Activated CD4-positive, alpha-beta memory T cell treated with anti-CD3 and anti-CD28 coated beads, Interleukin-2, amount 10 ng/mL, durations not matched to agents 7 days and 5 days (primary cell): ENCODE results near the gene RRAS. TPM values are rescaled to one million over a fixed set of nuclear protein-coding genes. Genes with fewer than 3 reads are reported as not detected.

Experiments
- CTCF ChIA-PET: fragments of 350-600 bp; sonication (Branson Sonifier 250); formaldehyde crosslinking; loops from one replicate; lab custom pipeline; 2021; ENCODE audit warnings: antibody characterized with exemption, inconsistent platforms; lab: Charles Lee
- POLR2A ChIA-PET: fragments of 350-600 bp; sonication (Branson Sonifier 250); formaldehyde crosslinking; loops from one replicate; lab custom pipeline; 2021; ENCODE audit warnings: antibody characterized with exemption; lab: Charles Lee
- DNase-seq: peaks from one replicate; pipeline ENCODE4 v3.0.0-alpha.2; 2020
- H3K27ac Mint-ChIP-seq: one replicate; pipeline ENCODE4 v1.8.0; 2021; ENCODE audit warnings: mild to moderate bottlenecking, mixed read lengths
- H3K27me3 Mint-ChIP-seq: one replicate; pipeline ENCODE4 v1.8.0; 2021; ENCODE audit warnings: mixed read lengths
- H3K36me3 Mint-ChIP-seq: one replicate; pipeline ENCODE4 v1.8.0; 2021; ENCODE audit warnings: low read depth, mixed read lengths
- H3K4me1 Mint-ChIP-seq: one replicate; pipeline ENCODE4 v1.8.0; 2021; ENCODE audit warnings: mixed read lengths
- H3K4me3 Mint-ChIP-seq: one replicate; pipeline ENCODE4 v1.8.0; 2021; ENCODE audit warnings: mild to moderate bottlenecking, mixed read lengths
- H3K9me3 Mint-ChIP-seq: one replicate; pipeline ENCODE4 v1.8.0; 2021; ENCODE audit warnings: mixed read lengths
- total RNA-seq, 2 experiments: library from RNA; stranded (reverse); gene quantifications; one replicate each; pipeline ENCODE4 v1.2.3, GENCODE V29; 2021

The RRAS gene
- total RNA-seq, 2 experiments from 2014 or later = 17.8 to 18.1 TPM

DNA sequence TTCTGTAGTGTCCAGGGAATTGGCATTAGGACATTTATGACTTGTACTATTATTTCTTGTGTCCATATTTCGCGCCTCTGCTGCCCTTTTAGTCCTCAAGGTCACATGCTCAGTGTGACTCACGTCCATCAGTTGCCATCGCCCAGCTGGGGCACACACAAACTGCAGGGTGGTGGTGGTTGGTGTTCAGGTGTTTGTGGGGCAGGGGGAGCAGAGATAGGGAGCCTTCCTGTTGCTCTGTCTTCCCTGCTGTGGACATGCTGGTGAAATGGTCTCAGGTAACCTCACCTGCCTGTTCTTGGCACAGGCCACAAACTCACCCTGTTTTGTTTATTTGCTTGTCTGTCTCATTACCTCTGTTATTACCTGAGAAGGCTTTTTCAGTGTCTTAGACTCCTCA is 26.6 kb downstream of the RRAS start:
- H3K27ac Mint-ChIP-seq = peak overlapping the region; percentile 70
- ChIA-PET POLR2A (interaction anchor here (1.7 kb wide), 1 partner anchor 63 kb away, joined by 4 read pairs; no protein-coding TSS in a partner anchor), CTCF (interaction anchor here (0.7 kb wide), 1 partner anchor 335 kb away, joined by 4 read pairs; no protein-coding TSS in a partner anchor)
- no peaks in the 10 kb centered on the region for H3K9me3 Mint-ChIP-seq
- no peaks in the 10 kb centered on the region for H3K27me3 Mint-ChIP-seq
- DNase-seq = no peak
- H3K36me3 Mint-ChIP-seq = peaks cover 60% of the 10 kb centered on the region
- no peak overlapping the region for H3K4me3 Mint-ChIP-seq
- H3K4me1 Mint-ChIP-seq = peaks cover 17% of the 10 kb centered on the region

DNA sequence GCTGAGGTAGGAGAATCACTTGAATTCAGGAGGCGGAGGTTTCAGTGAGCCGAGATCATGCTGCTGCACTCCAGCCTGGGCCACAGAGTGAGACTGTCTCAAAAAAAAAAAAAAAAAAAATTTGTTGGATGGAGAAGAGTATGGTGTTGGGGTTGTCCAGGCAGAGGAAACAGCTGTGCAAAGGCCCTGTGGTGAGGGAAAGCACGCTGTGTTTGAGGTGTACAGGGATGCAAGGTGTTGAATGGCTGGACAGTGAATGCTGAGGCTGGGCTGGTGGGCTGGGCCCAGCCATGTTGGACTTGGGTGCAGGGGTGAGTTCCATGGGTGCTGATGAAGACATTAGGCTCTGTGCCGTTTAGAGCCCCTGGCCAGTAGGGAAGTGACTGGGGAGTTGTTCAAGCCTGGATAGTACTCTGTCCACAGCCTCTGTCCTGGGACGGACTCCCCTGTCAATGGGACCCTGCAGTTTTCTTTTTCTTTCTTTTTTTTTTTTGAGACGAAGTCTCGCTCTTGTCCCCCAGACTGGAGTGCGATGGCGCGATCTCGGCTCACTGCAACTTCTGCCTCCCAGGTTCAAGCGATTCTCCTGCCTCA is 30.3 kb downstream of the RRAS start:
- Mint-ChIP-seq H3K27ac (no peak overlapping the region), H3K9me3 (no peaks in the 10 kb centered on the region), H3K4me1 (peaks cover 17% of the 10 kb centered on the region), H3K4me3 (no peak overlapping the region), H3K36me3 (peaks cover 32% of the 10 kb centered on the region), H3K27me3 (no peaks in the 10 kb centered on the region)
- ChIA-PET POLR2A (interaction anchor here (1.2 kb wide), 1 partner anchor 16 kb away, joined by 4 read pairs; no protein-coding TSS in a partner anchor), CTCF (interaction anchor here (1.1 kb wide), 2 partner anchors 13 to 16 kb away, joined by 3 to 4 read pairs; no protein-coding TSS in a partner anchor)
- DNase-seq = no peak

DNA sequence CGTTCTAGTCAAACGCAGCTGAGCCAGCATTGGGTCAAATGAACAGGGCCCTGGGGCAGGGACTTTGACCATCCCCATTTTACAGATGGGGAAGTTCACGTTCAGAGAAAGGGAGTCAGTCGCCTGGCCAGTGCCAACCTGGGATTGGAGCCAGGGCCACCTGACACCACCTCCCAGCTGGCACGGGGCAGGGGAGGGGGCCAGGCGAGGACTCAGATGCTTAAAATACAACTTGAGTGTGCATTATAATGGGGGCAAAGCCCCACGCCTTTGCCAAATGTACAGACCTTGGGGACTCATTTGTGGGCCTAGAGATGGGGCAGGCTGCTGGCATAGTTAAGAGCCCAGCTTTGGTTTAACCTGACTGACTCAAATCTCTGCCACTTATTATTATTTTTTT is 34.3 kb downstream of the RRAS start:
- ChIA-PET POLR2A (interaction anchor here (2.0 kb wide), 1 partner anchor 26 kb away, joined by 4 read pairs; the partner anchor contains the start of gene NOSIP), CTCF (no interaction called here)
- no peaks in the 10 kb centered on the region for H3K27me3 Mint-ChIP-seq
- no peak for DNase-seq
- H3K4me3 Mint-ChIP-seq = no peak overlapping the region
- H3K4me1 Mint-ChIP-seq = no peaks in the 10 kb centered on the region
- H3K9me3 Mint-ChIP-seq = no peaks in the 10 kb centered on the region
- no peak overlapping the region for H3K27ac Mint-ChIP-seq
- H3K36me3 Mint-ChIP-seq = peaks cover 37% of the 10 kb centered on the region

DNA sequence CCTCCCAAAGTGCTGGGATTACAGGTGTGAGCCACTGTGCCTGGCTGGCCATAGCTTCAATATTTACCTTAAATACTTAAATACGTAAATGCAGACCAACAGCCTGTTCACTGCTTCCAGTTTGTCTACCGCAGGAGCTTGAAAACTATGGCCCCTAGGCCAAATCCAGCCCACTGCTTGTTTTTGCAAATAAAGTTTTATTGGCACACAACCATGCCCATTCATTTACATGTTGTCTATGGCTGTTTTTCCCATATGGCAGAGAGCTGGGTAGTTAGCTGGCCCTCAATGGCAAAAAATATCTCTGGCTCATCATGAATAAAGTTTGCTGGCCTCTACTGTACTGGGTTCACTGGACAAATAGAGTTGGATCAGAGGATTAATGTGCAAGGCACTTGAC is 37.1 kb downstream of the RRAS start:
- Mint-ChIP-seq H3K36me3 (peaks cover 34% of the 10 kb centered on the region), H3K27me3 (no peaks in the 10 kb centered on the region), H3K9me3 (no peaks in the 10 kb centered on the region), H3K27ac (no peak overlapping the region), H3K4me3 (no peak overlapping the region), H3K4me1 (no peaks in the 10 kb centered on the region)
- CTCF ChIA-PET = no interaction called here
- POLR2A ChIA-PET = interaction anchor here (1.7 kb wide), 1 partner anchor 9 kb away, joined by 4 read pairs; no protein-coding TSS in a partner anchor
- DNase-seq = no peak

DNA sequence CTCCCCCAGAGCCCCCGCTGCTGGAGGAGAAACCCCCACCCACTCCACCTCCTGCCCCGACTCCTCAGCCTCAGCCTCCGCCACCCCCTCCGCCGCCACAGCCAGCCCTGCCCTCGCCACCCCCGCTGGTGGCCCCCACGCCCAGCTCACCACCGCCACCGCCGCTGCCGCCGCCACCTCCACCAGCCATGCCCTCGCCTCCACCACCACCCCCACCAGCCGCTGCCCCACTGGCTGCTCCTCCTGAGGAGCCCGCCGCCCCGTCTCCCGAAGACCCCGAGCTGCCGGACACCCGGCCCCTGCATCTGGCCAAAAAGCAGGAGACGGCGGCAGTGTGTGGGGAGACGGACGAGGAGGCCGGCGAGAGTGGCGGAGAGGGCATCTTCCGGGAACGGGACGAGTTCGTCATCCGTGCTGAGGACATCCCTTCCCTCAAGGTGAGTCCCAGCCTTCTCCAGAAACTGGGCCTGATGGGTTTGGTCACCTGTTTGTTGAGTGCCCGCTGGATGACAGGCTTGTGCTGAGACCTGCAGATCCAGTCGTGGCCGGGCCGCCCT is 38.4 kb downstream of the RRAS start:
- no peak overlapping the region for H3K27ac Mint-ChIP-seq
- no peak overlapping the region for H3K4me3 Mint-ChIP-seq
- no peaks in the 10 kb centered on the region for H3K27me3 Mint-ChIP-seq
- no peaks in the 10 kb centered on the region for H3K4me1 Mint-ChIP-seq
- no peaks in the 10 kb centered on the region for H3K9me3 Mint-ChIP-seq
- CTCF ChIA-PET = no interaction called here
- DNase-seq = no peak
- POLR2A ChIA-PET = interaction anchor here (1.0 to 1.7 kb wide), 2 partner anchors 8 to 13 kb away, joined by 3 to 4 read pairs; no protein-coding TSS in a partner anchor
- H3K36me3 Mint-ChIP-seq = peaks cover 34% of the 10 kb centered on the region

DNA sequence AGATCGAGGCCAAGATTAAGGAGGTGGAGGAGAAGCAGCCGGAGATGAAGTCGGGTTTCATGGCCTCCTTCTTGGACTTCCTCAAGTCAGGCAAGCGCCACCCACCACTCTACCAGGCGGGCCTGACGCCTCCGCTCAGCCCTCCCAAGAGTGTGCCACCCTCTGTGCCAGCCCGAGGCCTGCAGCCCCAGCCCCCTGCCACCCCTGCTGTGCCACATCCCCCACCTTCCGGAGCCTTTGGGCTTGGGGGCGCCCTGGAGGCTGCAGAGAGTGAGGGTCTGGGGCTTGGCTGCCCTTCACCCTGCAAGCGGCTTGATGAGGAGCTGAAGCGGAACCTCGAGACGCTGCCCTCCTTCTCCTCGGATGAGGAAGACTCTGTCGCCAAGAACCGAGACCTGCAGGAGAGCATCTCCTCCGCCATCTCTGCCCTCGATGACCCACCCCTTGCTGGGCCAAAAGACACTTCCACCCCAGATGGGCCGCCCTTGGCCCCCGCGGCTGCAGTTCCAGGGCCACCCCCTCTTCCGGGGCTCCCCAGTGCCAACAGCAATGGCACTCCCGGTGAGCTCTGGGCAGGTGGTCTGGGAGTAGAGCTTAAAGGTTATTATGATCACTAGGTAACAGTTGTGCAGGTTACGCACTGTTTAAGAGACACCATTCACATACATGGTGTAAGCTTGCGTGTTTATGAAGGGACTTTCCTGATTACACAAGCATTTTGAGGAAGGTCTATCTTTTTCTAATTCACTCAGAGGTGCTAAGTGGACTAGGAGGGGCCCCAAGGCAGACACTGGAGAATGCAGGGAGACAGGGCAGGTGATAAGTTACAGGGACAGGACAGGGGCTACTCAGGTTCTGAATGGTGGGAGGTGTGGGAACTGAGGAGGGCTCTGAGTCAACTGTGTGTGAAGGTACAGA is 40.3 kb downstream of the RRAS start:
- Mint-ChIP-seq H3K27me3 (no peaks in the 10 kb centered on the region), H3K9me3 (no peaks in the 10 kb centered on the region), H3K4me3 (no peak overlapping the region), H3K4me1 (peaks cover under 1% of the 10 kb centered on the region), H3K27ac (no peak overlapping the region), H3K36me3 (peaks cover 32% of the 10 kb centered on the region)
- ChIA-PET CTCF (interaction anchor here (0.6 kb wide), 1 partner anchor 13 kb away, joined by 4 read pairs; no protein-coding TSS in a partner anchor), POLR2A (interaction anchor here (0.6 kb wide), 1 partner anchor 35 kb away, joined by 3 read pairs; no protein-coding TSS in a partner anchor)
- DNase-seq = no peak

DNA sequence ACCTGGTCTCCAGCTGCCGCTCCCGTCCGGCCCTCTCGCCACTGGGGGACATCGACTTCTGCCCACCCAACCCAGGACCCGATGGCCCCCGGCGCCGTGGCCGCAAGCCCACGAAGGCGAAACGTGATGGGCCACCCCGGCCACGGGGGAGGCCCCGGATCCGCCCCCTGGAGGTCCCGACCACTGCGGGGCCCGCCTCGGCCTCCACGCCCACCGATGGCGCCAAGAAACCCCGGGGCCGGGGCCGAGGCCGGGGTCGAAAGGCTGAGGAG is 42.3 kb downstream of the RRAS start:
- no peak overlapping the region for H3K27ac Mint-ChIP-seq
- CTCF ChIA-PET = no interaction called here
- H3K4me1 Mint-ChIP-seq = peaks cover 19% of the 10 kb centered on the region
- H3K36me3 Mint-ChIP-seq = peaks cover 41% of the 10 kb centered on the region
- no peaks in the 10 kb centered on the region for H3K9me3 Mint-ChIP-seq
- no peaks in the 10 kb centered on the region for H3K27me3 Mint-ChIP-seq
- no peak for DNase-seq
- POLR2A ChIA-PET = no interaction called here
- H3K4me3 Mint-ChIP-seq = no peak overlapping the region

DNA sequence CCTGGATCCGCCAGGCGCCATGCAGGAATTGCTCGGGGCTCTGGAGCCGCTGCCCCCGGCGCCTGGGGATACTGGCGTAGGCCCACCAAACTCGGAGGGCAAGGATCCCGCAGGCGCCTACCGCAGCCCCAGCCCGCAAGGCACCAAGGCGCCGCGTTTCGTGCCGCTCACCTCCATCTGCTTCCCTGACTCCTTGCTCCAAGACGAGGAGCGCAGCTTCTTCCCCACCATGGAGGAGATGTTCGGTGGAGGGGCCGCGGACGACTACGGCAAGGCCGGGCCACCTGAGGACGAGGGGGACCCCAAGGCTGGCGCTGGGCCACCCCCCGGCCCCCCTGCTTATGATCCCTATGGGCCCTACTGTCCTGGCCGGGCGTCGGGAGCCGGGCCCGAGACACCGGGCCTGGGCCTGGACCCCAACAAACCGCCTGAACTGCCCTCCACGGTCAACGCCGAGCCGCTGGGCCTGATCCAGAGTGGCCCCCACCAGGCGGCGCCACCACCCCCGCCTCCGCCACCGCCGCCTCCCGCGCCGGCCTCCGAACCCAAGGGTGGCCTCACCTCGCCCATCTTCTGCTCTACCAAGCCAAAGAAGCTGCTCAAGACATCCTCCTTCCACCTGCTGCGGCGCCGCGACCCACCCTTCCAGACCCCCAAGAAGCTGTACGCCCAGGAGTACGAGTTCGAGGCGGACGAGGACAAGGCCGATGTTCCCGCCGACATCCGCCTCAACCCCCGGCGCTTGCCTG is 42.8 kb downstream of the RRAS start:
- Mint-ChIP-seq H3K27me3 (no peaks in the 10 kb centered on the region), H3K4me1 (peaks cover 24% of the 10 kb centered on the region), H3K36me3 (peaks cover 37% of the 10 kb centered on the region), H3K9me3 (no peaks in the 10 kb centered on the region), H3K27ac (no peak overlapping the region), H3K4me3 (no peak overlapping the region)
- ChIA-PET CTCF (no interaction called here), POLR2A (no interaction called here)
- DNase-seq = no peak

DNA sequence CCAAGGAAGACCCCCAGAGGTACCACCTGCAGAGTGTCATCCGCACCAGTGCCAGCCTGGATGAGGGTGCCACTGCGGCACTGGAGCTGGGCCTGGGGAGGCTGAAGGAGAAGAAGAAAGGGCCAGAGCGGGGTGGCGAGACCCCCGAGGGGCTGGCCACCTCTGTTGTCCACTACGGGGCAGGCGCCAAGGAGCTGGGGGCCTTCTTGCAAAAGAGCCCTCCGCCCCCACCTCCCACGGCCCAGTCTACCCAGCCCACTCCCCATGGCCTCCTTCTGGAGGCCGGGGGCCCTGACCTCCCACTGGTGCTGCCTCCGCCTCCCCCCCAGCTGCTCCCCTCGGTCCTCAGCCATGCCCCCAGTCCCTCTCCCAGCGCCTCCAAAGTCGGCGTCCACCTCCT is 43.5 kb downstream of the RRAS start:
- Mint-ChIP-seq H3K4me1 (peaks cover 24% of the 10 kb centered on the region), H3K27ac (no peak overlapping the region), H3K9me3 (no peaks in the 10 kb centered on the region), H3K27me3 (no peaks in the 10 kb centered on the region), H3K4me3 (no peak overlapping the region), H3K36me3 (peaks cover 32% of the 10 kb centered on the region)
- DNase-seq = no peak
- ChIA-PET CTCF (interaction anchor here (0.6 kb wide), 1 partner anchor 13 kb away, joined by 4 read pairs; no protein-coding TSS in a partner anchor), POLR2A (no interaction called here)

DNA sequence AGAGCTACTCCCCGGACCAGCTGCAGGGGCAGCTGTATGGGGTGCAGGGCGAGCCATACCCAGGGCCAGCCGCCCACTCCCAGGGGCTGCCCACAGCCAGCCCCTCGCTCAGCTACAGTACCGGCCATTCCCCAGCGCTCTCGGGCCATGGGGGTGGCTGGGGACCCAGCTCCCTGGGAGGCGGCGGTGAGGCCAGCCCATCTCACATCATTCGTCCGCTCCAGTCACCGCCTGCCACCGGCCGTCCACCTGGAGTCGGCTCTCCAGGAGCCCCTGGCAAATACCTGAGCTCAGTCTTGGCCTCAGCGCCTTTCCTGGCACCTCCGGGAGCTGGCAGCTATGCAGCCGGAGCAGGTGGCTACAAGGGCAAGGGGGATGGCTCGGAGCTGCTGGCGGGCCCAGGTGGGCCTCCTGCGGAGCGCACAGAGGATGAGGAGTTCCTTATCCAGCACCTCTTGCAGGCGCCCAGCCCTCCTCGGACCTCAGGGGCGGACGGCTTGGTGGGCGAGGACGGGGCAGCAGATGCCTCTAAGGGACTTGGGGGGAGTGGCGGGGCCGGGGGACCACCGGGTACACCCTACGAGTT is 44.0 kb downstream of the RRAS start:
- ChIA-PET POLR2A (no interaction called here), CTCF (interaction anchor here (0.6 kb wide), 1 partner anchor 13 kb away, joined by 4 read pairs; no protein-coding TSS in a partner anchor)
- Mint-ChIP-seq H3K27ac (no peak overlapping the region), H3K36me3 (peaks cover 29% of the 10 kb centered on the region), H3K9me3 (no peaks in the 10 kb centered on the region), H3K27me3 (no peaks in the 10 kb centered on the region), H3K4me1 (peaks cover 24% of the 10 kb centered on the region), H3K4me3 (no peak overlapping the region)
- DNase-seq = no peak

DNA sequence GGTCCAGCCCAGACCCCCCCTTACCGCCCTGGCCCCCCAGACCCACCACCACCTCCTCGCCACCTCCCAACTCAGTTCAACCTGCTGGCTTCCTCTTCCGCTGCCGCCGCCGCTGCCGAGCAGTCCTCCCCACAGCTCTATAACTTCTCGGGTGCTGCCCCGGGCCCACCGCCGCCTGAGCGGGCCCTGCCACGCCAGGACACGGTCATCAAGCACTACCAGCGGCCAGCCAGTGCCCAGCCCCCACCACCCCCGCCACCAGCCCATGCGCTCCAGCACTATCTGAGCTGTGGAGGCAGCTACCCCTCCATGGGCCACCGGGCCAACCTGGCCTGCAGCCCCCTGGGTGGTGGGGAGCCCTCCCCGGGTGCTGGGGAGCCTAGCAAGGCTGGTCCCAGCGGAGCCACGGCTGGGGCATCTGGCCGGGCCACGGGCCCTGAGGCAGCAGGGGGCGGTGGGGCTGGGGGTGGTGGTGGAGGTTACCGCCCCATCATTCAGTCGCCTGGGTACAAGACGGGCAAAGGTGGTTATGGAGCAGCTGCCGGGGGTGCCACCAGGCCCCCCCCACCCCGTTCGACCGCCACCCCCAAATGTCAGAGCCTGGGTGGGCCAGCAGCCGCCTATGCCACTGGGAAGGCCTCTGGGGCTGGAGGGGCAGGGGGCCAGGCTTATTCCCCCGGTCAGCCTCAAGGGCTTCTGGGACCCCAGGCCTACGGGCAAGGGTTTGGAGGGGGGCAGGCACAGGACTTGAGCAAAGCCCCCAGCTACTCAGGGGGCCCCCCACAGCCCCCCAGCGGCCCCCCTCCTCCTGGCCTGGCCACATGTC is 44.7 kb downstream of the RRAS start:
- Mint-ChIP-seq H3K27ac (no peak overlapping the region), H3K36me3 (peaks cover 25% of the 10 kb centered on the region), H3K9me3 (no peaks in the 10 kb centered on the region), H3K27me3 (no peaks in the 10 kb centered on the region), H3K4me1 (peaks cover 24% of the 10 kb centered on the region), H3K4me3 (no peak overlapping the region)
- no peak for DNase-seq
- ChIA-PET POLR2A (interaction anchor here (1.2 to 3.9 kb wide), 2 partner anchors 15 to 63 kb away, joined by 3 to 24 read pairs; partner anchors contain the start of genes NOSIP and PRRG2), CTCF (no interaction called here)
